ENCODE results near the gene GNPTAB.

The GNPTAB gene

DNA sequence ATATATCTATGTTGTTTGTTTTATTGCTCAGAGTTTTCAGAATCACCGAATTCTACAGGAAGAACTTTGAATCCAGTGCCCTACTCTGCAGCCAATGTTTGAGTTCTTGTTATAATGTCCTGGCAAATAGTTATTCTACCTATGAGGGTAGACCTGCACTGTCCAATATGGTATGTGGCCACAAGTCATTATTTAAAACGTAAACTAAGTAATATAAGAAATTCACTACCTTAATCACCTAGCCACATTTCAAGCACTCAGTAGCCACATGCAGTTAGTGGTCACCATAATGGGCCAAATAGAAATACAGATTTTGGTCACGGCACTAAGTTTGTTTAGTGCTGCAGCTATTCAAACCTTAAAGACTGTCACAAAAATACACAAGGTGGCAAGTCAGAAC, 26.4 kb downstream of the GNPTAB start:
- DNase-seq (ENCODE audit: low read depth): no peak

DNA sequence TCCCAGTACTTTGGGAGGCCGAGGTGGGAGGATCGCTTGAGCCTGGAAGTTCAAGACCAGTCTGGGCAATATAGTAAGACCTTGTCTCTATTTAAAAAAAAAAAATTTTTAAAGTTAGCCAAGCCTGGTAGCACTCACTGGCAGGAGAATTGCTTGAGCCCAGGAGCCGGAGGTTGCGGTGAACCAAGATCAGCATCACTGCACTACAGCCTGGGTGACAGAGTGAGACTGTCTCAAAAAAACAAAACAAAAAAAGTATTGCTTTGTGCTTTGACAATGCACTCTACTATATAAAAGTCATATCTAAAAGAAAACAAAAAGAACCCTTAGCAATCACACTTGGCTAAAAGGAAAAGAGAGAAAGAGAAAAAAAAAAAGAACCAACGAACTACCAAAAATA, 26.8 kb downstream of the GNPTAB start:
- no peak for DNase-seq (ENCODE audit: low read depth)

DNA sequence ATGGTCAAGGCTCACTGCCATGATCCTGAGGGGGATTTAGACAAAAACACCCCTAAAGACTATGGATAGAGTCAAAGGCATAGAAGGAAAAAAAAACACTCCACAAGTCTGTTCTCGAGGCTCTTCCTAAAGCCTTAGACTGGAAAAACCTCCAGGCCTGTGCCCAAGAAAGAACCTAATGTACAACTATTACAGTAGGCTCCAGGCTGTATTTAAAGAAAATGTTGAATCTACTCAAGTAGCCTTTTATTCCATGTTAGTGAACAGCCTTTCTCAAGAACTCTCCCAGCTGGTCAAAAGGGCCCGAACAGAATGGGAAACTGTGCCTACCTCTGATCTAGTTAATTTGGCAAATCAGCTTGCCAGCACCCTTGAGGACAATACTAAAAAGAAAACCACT, 28.3 kb downstream of the GNPTAB start:
- DNase-seq (ENCODE audit: low read depth): no peak

DNA sequence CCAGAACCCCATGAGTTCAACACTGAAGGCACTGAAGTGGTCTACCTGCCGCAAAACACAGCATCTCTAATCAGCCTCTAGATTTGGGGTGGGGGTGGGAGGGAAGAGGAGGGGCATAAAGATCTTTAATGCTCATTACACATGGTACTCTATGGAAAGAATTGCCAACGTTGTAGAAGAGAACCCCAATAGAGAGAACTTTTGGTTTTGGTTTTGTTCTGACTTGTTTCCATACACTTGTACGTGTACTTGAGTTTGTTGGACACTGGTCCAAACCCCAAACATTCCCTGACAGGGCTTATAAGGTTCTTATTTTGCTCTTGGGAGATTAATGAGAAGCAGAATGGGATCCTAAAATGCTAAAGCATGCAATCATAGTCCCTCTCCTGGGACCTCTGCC, 31.0 kb downstream of the GNPTAB start:
- no peak for DNase-seq (ENCODE audit: low read depth)

DNA sequence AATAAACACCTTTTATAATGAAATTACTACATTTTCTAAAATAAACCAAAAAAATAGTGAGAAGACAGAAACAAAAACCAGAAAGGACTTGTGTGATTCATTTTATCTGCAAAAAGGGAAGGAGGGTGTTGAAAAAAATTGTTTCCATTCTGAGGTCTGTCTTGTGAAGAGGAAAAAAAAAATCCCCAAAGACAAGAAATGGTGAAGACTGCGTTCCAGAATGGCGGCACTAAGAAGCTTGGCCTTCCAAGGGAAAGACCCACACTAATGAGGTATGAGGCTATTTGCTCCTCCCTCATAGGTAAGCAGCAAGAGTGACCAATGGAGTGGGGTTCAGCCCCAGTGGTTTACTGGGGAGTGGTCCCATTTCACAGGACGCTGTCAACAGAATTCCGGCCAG, 35.0 kb downstream of the GNPTAB start:
- DNase-seq (ENCODE audit: low read depth): no peak

DNA sequence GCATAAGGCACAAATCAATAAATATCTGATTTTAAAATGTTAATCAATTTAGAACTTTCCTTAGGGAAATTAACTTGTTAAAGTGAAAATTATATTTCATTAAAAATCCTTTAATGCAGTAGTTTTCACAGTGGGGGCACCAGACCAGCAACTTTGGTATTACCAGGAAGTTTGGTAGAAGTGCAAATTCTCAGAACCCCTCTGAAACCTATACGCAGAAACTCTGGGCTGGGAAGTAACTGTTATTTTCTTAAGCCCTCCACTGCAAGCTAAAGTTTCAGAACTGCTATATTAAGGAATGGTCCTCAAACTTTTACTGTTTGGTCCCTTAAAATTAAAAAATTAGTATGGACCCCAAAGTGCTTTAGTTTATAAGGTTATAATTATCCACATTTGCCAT, 35.7 kb downstream of the GNPTAB start:
- DNase-seq (ENCODE audit: low read depth): no peak

DNA sequence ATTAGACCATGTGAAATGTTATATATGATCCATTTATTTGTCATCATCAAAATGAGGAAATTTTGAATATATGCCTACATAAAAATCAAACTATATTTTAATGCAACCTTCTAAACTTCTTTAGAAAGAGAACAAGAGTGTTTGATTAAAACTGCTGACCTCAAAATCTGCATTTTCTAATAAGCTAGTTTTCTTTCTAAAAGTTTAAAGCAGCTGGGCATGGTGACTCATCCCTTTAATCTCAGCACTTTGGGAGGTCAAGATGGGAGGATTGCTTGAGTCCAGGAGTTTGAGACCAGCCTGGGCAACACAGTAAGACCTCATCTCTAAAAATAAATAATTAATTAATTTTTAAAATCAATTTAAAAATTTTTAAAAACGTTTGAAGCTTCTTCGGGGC, 36.2 kb downstream of the GNPTAB start:
- no peak for DNase-seq (ENCODE audit: low read depth)

DNA sequence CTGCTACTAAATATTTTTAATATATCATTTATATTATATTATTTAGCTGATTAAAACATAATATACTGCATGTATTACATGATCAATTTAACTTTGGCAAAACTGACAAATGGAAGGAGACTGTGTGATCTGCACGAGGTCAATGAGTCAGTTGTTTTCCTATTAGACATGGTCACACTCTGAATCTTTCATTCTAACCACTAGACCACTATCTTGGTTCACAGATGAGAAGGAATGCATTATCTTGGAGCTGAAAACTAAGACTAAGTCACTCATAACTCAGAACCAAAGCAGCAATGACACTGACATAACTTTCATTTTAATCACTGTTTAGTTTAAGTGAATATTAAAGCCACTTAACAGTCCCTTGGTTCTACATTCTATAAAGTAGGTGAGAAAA, 37.4 kb downstream of the GNPTAB start:
- no peak for DNase-seq (ENCODE audit: low read depth)

DNA sequence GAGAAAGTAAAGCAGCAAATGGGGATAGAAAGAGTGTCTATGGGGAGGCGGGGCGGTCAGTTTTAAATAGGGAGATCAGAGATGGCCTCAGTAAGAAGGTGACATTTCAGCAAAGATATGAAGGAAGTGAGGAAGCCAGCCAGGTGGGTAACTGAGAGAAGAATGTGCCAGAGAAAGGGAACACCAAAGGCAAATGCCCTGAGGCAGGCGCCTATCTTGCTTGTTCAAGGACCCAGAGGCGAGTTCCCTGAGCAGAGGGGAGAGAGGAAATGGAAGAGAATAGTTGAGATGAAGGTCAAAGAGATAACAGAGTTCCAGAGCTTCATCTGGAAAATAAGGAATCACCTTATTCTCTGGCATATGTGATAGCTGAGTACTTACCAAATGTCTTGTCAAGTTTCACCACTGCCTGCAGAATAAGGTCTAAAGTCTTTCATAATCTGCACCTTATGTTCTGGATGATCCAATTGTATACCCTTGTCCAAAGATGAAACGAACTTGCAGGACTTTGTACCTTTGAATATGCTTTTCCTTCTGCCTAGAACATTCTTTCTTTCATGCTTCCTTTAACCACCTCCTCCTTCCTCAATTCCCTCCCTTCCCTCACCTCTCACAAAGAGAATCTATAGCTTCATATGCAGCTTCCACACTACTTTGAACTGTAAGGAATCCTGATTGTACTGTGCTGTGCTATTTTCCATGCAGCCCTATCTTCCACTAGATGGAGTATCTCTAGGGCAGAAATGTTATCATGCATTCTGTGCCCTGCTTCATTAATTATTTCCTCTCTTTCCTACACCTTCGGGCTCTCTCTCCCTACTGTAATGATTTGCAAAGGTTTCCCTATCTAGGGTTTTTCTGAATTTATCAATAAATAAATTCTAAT, 38.5 kb downstream of the GNPTAB start:
- no peak for DNase-seq (ENCODE audit: low read depth)

DNA sequence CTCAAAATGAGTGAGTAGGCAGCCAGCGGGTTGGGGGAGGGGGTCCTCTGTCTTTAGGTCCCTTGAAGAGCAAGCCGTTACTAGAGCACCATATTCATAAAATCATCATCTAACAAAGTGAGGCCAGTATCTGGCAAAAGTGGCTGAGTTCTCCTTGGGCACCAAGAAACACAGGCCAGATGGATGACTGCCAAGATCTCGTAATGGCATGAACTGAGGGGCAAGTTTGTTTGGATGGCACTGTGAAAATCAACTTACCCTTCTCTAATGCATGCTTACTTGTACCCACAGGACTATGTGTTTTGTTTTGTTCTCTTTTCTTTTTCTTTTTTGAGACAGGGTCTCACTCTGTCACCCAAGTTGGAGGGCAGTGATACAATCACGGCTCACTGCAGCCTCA, 41.6 kb downstream of the GNPTAB start:
- no peak for DNase-seq (ENCODE audit: low read depth)

DNA sequence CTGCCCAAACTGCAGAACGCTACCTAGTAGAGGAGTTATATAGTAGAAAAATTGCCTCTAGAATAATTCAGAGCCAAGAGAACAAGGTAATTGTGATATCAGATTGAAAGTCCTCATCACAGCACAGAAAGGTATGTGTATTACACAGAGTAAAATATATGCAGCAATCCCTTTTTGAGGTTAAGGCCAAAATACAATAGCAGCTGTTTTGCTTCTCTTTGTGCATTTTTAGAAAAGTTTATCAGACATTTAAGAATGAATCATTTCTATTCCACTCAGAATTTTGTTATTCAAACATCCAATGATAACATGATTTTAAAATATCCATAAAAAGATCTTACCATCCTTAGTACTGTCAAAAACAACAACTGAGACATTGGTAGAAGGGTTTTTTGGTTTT, 45.1 kb downstream of the GNPTAB start:
- no peak for DNase-seq (ENCODE audit: low read depth)

DNA sequence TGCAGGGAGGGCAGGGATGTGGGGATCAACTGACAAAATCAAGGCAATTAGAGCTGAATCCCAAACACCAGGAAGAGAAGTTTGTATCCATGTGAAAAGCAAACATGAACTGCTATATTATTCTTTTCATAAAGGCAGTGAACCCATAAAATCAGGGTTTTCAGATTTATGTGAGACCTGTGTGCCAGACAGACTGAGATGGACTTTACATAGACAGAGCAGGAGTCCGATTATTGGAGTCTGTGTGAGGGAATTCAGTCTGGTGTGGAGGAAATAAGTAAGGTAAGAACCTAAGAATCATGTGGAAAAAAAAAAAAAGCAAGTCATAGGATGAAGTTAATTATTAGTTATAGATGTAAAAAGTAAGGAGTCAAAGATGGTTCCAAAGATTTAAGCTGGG, 46.4 kb downstream of the GNPTAB start:
- DNase-seq (ENCODE audit: low read depth): no peak

DNA sequence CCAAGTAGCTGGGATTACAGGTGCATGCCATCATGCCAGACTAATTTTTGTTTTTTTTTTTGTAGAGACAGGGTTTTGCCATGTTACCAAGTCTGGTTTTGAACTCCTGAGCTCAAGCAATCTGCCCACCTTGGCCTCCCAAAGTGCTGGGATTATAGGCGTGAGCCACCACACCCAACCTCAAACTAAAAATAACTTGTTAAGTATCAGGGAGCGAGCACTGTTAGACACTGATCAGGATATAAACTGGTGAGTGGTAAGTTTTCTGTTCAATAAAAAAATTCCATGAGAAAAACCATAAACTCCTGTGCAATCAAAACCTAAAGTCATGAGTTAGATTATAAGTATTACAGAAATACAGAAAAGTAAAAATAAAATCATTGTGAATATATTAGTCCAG, 46.9 kb downstream of the GNPTAB start:
- DNase-seq (ENCODE audit: low read depth): no peak

DNA sequence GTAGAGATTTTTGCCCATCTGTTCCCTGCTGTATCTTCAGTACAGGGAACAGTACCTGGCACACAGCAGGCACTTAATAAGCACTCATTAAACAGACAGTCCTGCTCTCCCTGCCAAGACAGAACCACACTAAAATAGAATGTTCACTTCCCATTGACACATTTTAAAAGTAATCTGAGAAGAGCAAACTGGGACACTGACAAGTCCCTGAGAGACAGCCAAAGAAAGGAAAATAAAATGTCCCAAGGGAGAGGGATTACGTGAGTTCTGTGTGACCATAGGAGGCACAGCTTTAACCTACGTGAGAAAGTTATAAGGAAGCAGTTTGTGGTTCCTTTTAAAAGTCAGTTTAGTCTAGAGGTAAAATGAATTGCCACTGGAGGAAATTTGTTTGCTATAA, 47.6 kb downstream of the GNPTAB start:
- DNase-seq (ENCODE audit: low read depth): no peak

DNA sequence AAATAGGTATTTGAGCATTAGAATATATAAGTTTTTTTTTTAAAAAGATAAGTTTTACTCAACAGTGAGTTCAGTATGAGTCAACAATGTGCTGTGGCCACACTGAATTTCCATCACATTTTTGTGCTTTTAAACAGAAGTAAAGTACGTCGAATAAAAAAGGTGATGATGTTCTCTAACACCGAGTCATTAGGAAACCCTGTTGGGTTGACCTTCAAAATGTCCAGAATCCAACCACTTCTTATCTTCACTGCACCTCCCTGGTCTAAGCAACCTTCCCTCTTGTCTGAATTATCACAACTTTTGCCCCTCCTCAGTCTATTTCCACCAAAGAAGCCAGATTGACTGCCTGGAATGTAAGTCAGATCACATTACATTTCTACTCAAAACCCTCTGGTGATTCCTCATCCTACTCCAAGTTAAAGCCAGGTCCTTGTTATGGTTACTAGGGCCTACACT, 48.5 kb downstream of the GNPTAB start:
- no peak for DNase-seq (ENCODE audit: low read depth)

DNA sequence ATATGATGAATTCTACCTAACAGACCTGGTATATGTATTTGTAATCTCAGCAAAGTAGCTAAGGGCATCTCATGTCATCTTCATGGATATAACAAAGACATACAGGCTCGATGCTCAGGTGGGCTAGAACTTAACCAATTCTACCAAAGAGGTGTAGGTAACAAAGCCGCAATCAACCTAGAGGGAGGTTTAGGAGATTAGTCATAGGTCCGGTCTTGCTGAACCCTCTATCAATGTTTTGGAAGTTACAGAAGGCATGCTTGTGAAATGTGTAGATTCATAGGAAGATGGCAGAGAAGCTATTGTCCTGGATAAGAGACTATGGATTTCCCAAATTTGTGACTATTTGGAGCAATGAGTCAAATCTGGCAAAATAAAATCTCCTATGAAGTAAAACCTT, 48.9 kb downstream of the GNPTAB start:
- DNase-seq (ENCODE audit: low read depth): no peak

DNA sequence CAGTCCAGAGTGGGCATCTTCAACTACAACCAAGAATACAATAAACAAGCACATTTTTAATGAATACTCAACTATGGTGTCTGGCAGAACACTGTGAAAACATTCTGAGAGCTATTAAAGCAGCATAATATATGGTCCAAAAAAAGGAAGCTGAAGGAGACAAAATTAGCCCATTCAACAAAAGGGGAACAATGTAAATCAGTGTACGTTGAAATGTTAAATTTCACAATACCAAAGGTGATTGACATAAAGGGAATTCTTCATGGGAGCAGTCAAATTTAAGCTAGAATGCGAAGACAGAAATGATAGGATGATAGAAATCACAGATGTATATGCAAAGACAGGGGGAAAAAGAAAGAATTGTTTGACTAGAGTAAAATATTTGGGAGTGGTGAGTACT, 50.2 kb downstream of the GNPTAB start:
- no peak for DNase-seq (ENCODE audit: low read depth)

DNA sequence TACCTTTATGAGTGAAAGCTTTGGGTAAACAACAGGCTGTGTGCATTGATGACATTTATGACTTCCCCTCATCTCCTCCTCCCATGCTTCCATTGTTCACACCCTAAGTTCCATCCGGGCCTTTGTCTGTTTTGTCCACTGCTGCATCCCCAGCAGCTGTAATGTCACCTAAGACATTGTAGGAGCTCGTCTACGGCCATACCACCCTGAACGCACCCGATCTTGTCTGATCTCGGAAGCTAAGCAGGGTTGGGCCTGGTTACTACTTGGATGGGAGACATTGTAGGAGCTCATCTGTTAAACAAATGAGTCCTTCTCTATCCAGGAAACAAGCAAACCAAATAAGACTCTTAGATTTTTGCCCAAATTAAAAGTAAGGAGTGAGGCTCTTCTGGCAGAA, 51.1 kb downstream of the GNPTAB start:
- DNase-seq (ENCODE audit: low read depth): no peak

DNA sequence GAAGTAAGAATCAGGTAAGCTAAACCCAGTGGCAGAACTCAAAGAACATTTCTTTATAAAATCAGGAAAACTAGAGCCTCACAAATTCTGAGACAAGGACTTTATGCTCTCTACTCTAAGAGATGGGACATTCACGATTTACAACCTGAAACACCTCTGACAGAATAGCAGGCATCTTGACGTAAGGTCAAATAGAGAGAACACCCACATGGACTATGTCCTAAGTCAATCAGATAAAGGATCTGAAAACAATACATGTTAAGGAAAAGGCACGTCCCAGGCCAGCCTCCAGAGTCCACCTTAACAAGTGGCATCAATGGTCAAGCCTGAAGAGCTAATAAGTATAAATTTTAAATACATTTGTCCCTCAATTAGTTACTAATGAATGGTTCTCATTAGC, 51.6 kb downstream of the GNPTAB start:
- DNase-seq (ENCODE audit: low read depth): no peak

DNA sequence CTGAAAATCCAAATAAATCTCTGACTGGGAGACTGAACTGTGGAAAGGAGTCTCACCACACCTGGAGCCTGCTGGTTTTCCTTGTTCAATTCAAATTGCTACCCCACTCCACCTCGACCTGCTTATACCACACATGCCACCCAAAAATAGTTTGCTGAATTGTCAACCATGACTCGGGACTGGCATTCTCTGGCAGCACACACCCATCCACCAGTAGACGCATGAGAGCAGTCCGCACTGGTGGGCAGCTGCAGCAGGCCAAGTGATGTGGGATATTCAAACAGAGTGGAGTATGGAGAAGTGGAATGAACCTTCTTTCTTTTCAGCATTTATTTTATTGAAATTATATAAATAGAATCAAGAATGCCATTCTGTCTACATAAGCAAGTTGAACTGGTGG, 52.8 kb downstream of the GNPTAB start:
- DNase-seq (ENCODE audit: low read depth): no peak

DNA sequence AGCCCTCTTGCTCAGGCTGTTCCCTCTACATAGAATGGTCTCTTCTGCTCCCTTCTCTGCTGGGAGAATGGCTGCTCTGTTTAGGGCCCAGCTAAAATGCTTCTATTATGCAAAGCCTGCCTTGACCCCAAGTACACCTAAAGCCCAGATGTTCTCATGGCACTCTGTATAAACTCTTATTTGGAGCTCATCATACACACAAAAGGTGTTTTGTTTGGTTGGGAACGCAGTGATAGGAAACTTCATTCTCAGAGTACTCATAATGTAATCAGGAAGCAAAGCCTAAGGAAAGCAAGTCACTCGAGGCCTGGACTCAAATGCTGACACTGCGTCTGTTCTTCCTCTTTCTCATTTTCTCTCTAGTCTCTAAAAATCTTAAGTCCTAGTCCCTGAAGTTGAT, 53.3 kb downstream of the GNPTAB start:
- no peak for DNase-seq (ENCODE audit: low read depth)

DNA sequence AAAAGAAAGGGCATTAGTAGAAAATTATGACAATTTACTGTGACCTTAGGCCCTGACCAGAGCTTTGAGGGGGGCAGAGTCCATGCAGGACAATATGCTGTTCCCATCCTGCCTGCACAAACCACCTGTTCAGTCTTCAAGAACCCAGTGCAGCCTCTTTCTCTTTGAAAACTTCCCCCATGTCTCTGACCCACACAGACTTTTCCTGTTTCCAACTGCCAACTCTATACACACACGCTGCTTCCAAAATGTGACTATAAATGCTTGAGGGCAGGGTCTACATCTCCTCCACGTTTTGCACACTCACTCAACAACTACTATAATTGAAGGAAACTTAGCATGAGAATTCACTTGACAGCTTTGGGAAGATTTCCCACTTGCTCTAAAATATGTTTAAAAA, 54.9 kb downstream of the GNPTAB start:
- DNase-seq (ENCODE audit: low read depth): no peak

DNA sequence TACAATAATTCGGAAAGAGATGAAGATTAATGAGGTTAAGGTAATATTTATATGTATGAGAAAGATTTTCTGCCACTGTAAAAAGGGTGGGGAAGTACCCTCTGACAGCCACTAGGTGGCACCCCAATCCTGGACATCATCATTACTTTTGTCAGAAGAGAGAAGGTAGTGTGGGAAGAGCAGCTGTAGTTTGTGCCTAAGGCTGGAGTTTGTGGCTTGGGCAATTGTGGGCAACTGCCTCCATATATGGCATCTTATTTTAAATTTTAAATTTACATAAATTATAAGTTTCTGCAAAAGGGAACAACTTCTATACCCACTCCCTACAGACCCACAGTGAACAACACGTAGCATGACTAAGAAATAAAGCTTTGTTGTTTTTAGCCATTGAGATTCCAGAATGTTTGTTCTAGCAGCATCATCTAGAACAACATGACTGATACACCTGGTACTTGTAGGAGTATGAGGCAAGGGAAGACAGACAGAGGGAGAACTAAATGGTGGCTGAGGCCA, 57.1 kb downstream of the GNPTAB start:
- DNase-seq (ENCODE audit: low read depth): peak; percentile 43

All from activated T-helper 1 cell treated with Interleukin-2 at 50 U/mL for 16 hours (primary cell).